HG03066 (cell line): ENCODE results near the gene RPN1.

Experiments
- ATAC-seq: cut with Tn5 transposase; IDR thresholded peaks from one replicate; pipeline ENCODE4 v1.9.1; 2021; ENCODE audit warnings: low read depth; ENCODE audit not compliant: unreplicated experiment

Gene RPN1

GRCh38 chr3:128585189-128585588 is 65.4 kb downstream of the RPN1 start:
- ATAC-seq: no peak

- no peak for ATAC-seq
Measured at GRCh38 chr3:128584412-128585020, 66.1 kb downstream of the RPN1 start.

GRCh38 chr3:128581566-128581965 is 69.1 kb downstream of the RPN1 start:
- ATAC-seq: no peak

DNA sequence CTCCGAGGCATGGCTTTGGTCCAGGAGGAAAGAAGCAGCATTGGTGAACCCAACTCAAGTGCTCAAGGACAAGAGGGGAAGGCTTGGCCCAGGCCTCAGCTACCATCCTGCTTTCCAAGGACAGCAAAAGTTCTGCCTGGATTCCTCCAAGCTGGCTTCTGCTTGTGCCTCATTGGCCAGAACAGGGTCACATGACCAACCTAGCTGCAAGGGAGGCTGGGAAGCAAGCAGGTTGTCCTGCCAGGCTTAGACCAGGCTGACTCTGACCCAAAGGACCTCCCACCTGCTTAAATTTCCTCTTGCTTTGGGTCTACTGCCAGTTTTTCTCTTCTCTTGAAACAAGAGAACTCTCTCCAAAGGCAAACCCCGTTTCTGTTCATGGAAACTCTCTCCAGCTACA is 70.7 kb downstream of the RPN1 start:
- no peak for ATAC-seq

GRCh38 chr3:128578346-128578745 is 72.3 kb downstream of the RPN1 start:
- no peak for ATAC-seq

DNA sequence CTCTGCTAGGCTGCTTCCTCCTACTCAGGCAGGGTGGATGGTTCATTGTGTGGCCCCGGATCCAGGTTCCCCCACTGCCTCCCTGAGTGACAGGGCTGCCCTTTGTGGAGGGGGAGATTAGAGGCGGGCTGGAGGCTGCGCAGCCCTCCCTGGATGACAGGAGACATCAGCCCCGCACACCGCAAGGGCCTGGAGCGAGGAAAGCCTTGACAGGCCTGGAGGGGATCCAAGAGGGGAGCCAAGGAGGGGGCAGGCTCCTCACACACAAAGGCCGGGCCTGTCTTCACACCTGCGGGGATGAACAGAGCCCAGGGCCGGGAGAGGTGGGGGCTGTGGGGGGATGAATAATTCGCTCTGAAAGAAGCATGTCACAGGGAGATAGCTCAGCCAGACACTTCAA is 72.9 kb downstream of the RPN1 start:
- no peak for ATAC-seq

- no peak for ATAC-seq
Measured at GRCh38 chr3:128576290-128576689, 74.3 kb downstream of the RPN1 start.

DNA sequence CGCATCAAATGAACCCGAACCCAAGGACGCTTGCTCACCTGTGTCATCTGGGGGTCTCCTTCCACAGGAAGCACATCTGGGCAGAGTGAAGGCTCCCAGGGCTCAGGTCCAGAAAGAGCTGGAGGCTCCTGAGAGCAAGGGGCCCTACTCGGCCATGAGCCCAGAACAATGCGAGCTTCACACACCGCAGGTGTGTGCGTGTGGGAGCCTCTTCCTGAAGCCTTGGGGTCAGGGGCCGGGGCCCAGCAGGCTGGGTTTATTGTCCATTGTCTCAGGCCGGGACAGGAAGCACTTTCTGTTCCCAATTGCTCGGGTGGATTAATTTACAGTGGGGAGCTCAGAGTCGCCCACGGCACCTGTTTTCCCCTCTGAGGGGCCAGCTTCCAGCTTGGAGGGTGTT is 74.8 kb downstream of the RPN1 start:
- no peak for ATAC-seq

DNA sequence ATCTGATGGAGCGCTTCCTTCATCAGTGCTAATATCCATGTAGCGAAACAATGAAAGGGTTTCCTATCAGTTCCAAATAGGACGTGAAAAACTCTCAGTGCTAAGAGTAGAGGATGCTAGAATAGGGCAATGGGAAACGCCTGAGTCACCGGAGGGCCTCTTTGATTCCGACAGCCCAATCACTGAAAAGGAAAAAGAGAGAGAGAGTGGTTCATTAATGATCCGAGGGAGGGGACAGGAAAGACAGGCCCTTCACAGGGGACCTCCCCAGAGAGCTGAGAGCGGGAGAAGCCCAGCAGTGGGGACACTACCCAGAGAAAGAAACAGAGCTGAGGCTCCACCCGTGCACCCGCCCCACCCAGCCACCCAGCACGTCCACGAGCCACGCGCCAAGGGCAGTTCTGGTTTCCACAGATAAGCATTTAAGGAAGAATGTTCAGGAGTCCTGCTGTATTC is 76.9 kb downstream of the RPN1 start:
- ATAC-seq: no peak

- no peak for ATAC-seq
Measured at GRCh38 chr3:128573160-128573559, 77.5 kb downstream of the RPN1 start.

DNA sequence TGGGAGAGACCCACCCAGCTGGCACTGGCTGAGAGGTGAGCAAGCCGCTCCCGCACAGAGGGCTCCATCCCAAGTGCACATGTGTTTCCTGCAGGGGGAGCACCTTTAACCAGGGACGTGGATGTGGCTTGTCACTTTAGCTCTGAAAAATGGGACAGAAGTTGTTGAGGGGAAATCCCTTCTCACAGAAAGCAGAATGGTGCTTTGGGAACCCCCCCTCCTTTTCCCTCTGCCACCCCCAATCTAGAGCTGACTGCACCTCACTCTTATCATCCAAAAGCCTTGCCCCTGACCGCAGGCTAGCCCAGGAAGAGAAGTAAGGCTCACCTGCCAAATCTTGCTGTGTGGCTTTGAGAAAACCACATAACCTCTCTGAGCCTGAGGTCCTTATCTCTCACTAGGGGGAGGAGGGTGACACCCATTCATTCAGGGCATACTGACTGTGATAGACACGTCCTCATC is 77.9 kb downstream of the RPN1 start:
- ATAC-seq: no peak

GRCh38 chr3:128572013-128572412 is 78.6 kb downstream of the RPN1 start:
- ATAC-seq: no peak
